ENCODE results near the gene LACC1.

LACC1 gene

GRCh38 chr13:43938449-43938848 lies 58.7 kb downstream of the LACC1 start:
- DNase-seq (ENCODE audit: extremely low read depth in 1 of 2, low read depth in 1 of 2), result no peak

DNA sequence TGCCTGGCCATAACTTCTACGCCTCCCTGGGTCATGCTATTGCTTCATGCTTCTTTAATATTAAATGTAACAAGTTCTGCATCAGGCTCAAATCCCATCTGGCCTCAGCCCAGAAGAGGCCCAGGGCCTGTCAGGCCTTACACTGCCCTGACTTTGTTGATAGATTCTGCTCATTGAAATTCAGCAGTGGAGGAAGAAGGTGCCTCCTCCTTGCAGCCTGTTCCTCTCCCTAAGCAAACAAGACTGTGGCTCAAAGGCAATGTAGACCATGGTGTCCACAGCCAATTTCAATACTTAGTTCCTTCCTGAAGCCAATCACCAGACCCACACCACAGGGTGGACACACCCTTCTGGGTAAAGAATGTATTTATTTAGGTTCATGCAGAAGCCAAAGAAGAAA lies 59.4 kb downstream of the LACC1 start:
- no peak for DNase-seq (ENCODE audit: extremely low read depth in 1 of 2, low read depth in 1 of 2)

- DNase-seq (ENCODE audit: extremely low read depth in 1 of 2, low read depth in 1 of 2), result no peak
Observed at GRCh38 chr13:43942286-43942685, 62.6 kb downstream of the LACC1 start.

Measured in stimulated activated CD8-positive, alpha-beta memory T cell treated with anti-CD3 and anti-CD28 coated beads, Interleukin-7, amount 100 ng/mL, for 48 hours (primary cell).